ENCODE results near the gene MICU1. TPM values are rescaled to one million over a fixed set of nuclear protein-coding genes. Genes with fewer than 3 reads are reported as not detected.

Gene MICU1
- total RNA-seq, 1 experiment from 2014 or later = 89.4 TPM

GRCh38 chr10:72499701-72500100 is 126.2 kb downstream of the MICU1 start:
- Mint-ChIP-seq H3K36me3 (ENCODE audit: insufficient read depth, unreplicated experiment) (no peaks in the 10 kb centered on the region), H3K27me3 (ENCODE audit: unreplicated experiment) (no peaks in the 10 kb centered on the region), H3K27ac (ENCODE audit: unreplicated experiment) (no peak overlapping the region), H3K4me1 (ENCODE audit: low read depth, unreplicated experiment) (no peaks in the 10 kb centered on the region), H3K9me3 (ENCODE audit: low read depth, unreplicated experiment) (peaks cover 3% of the 10 kb centered on the region), H3K4me3 (ENCODE audit: low read depth, unreplicated experiment) (no peak overlapping the region)
- no peak for DNase-seq
- CTCF ChIA-PET = no interaction called here
- intact Hi-C loops (cut with micrococcal nuclease; ENCODE audit: unreplicated experiment) = no loop called here
- TF ChIP-seq, protein P1, sequence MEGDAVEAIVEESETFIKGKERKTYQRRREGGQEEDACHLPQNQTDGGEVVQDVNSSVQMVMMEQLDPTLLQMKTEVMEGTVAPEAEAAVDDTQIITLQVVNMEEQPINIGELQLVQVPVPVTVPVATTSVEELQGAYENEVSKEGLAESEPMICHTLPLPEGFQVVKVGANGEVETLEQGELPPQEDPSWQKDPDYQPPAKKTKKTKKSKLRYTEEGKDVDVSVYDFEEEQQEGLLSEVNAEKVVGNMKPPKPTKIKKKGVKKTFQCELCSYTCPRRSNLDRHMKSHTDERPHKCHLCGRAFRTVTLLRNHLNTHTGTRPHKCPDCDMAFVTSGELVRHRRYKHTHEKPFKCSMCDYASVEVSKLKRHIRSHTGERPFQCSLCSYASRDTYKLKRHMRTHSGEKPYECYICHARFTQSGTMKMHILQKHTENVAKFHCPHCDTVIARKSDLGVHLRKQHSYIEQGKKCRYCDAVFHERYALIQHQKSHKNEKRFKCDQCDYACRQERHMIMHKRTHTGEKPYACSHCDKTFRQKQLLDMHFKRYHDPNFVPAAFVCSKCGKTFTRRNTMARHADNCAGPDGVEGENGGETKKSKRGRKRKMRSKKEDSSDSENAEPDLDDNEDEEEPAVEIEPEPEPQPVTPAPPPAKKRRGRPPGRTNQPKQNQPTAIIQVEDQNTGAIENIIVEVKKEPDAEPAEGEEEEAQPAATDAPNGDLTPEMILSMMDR (IDR thresholded peaks at IDR 0.05; ENCODE audit: unreplicated experiment) = no peak
- no TSS peak for BruUV-seq (replicated peaks)

DNA sequence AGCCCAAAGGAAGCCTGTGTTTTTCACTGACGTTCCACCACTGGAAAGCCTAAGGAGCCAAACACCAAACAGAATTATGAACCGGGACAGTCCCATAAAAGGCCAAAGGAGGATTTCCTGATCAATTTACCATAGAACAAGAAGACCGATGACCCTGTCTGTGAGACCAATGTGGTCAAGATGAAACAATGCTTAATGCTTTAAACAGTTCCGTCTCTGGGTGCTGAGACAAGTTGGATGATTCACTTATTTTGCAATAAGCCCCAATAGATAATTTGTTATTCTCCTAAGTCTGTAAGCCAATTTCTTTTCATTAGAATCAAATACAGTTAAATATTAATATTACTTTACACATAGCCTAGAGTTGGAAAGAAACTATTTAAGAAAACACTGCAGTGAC is 134.9 kb downstream of the MICU1 start:
- Mint-ChIP-seq H3K27me3 (ENCODE audit: unreplicated experiment) (no peaks in the 10 kb centered on the region), H3K9me3 (ENCODE audit: low read depth, unreplicated experiment) (no peaks in the 10 kb centered on the region), H3K4me3 (ENCODE audit: low read depth, unreplicated experiment) (no peak overlapping the region), H3K36me3 (ENCODE audit: insufficient read depth, unreplicated experiment) (no peaks in the 10 kb centered on the region), H3K27ac (ENCODE audit: unreplicated experiment) (no peak overlapping the region), H3K4me1 (ENCODE audit: low read depth, unreplicated experiment) (no peaks in the 10 kb centered on the region)
- no peak for DNase-seq
- intact Hi-C loops (cut with micrococcal nuclease; ENCODE audit: unreplicated experiment) = no loop called here
- no TSS peak for BruUV-seq (replicated peaks)
- CTCF ChIA-PET = no interaction called here
- TF ChIP-seq, protein P1 (IDR thresholded peaks at IDR 0.05; ENCODE audit: unreplicated experiment) = no peak

DNA sequence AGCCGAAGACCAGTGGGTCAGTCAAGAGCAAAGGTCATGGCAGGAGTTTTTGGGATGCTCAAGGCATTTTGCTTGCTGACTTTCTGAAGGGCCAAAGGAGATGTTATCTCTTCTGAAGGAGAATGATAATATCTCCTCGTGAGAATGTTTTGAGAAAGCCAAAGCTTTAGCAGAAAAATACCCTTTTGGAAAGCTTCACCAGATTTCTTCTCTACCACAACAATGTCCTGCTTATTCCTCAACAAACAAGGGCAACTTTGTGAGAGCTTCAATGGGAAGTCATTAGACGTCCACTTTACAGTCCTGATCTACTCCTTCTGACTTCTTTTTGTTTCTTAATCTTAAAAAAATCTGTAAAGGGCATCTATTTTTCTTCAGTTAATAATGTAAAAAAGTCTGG is 138.4 kb downstream of the MICU1 start:
- intact Hi-C loops (cut with micrococcal nuclease; ENCODE audit: unreplicated experiment) = no loop called here
- Mint-ChIP-seq H3K27me3 (ENCODE audit: unreplicated experiment) (no peaks in the 10 kb centered on the region), H3K4me1 (ENCODE audit: low read depth, unreplicated experiment) (no peaks in the 10 kb centered on the region), H3K9me3 (ENCODE audit: low read depth, unreplicated experiment) (no peaks in the 10 kb centered on the region), H3K36me3 (ENCODE audit: insufficient read depth, unreplicated experiment) (no peaks in the 10 kb centered on the region), H3K27ac (ENCODE audit: unreplicated experiment) (no peak overlapping the region), H3K4me3 (ENCODE audit: low read depth, unreplicated experiment) (no peak overlapping the region)
- no peak for DNase-seq
- no TSS peak for BruUV-seq (replicated peaks)
- TF ChIP-seq, protein P1 (IDR thresholded peaks at IDR 0.05; ENCODE audit: unreplicated experiment) = no peak
- CTCF ChIA-PET = interaction anchor here (0.6 kb wide), 1 partner anchor 105 kb away, joined by 4 read pairs; no protein-coding TSS in a partner anchor

DNA sequence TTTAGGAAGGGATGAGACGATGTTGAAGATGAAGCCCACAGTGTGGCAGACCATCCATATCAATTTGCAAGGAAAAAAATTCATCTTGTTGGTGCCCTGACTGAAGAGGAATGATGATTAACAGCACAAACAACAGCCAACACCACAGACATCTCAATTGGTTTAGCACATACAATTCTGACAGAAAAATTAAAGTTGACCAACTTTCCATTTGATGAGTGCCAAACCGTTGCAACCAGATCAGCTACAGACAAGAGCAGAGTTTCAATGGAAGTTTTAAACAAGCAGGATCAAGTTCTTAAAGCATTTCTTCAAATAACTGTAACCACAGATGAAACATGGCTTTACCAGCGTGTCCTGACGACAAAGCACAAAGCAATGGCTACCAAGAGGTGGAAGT is 138.8 kb downstream of the MICU1 start:
- DNase-seq = no peak
- Mint-ChIP-seq H3K4me1 (ENCODE audit: low read depth, unreplicated experiment) (no peaks in the 10 kb centered on the region), H3K36me3 (ENCODE audit: insufficient read depth, unreplicated experiment) (no peaks in the 10 kb centered on the region), H3K4me3 (ENCODE audit: low read depth, unreplicated experiment) (no peak overlapping the region), H3K9me3 (ENCODE audit: low read depth, unreplicated experiment) (no peaks in the 10 kb centered on the region), H3K27me3 (ENCODE audit: unreplicated experiment) (no peaks in the 10 kb centered on the region), H3K27ac (ENCODE audit: unreplicated experiment) (no peak overlapping the region)
- BruUV-seq (replicated peaks) = no TSS peak
- TF ChIP-seq, protein P1 (IDR thresholded peaks at IDR 0.05; ENCODE audit: unreplicated experiment) = no peak
- CTCF ChIA-PET = interaction anchor here (0.6 kb wide), 1 partner anchor 105 kb away, joined by 4 read pairs; no protein-coding TSS in a partner anchor
- intact Hi-C loops (cut with micrococcal nuclease; ENCODE audit: unreplicated experiment) = no loop called here

All from Calu3 (cell line).